ENCODE results near the gene MED14.

- TF ChIP-seq CTCF (conservative IDR thresholded peaks at IDR 0.05; ENCODE audit: low read depth, low read length) = no peak
- no peak for TF ChIP-seq CHD1 (IDR thresholded peaks at IDR 0.05; ENCODE audit: low read depth, low read length)
- TF ChIP-seq USF2 (IDR thresholded peaks at IDR 0.05; ENCODE audit: low read depth, low read length) = no peak
- TF ChIP-seq POLR2A (IDR thresholded peaks at IDR 0.05; ENCODE audit: low read depth, low read length) = no peak
Observed at GRCh38 chrX:40719218-40719617, 16.1 kb downstream of the MED14 start.

Measured in IMR-90 (cell line).